SK-N-SH treated with all-trans-retinoic acid at 6 μM for 48 hours (cell line): ENCODE measurements around the gene KCNE2.

ENCODE experiments used
- ATAC-seq: fragments of 200-7000 bp; cut with Tn5 transposase; 3 replicates; pipeline ENCODE4 v1.9.1; 2020; ENCODE audit warnings: mild to moderate bottlenecking, moderate library complexity
- BACH2 ChIP-seq: fragments of 250-450 bp; sonication (Bioruptor Pico); IDR thresholded peaks from 2 replicates; pipeline ENCODE4 v1.9.0; 2021; ENCODE audit warnings: mild to moderate bottlenecking, borderline replicate concordance
- CREB5 ChIP-seq: fragments of 250-450 bp; sonication (Bioruptor Pico); IDR thresholded peaks from 2 replicates; pipeline ENCODE4 v1.5.1; 2020; ENCODE audit warnings: low read depth, mild to moderate bottlenecking, moderate library complexity
- CSDC2 ChIP-seq: fragments of 250-450 bp; sonication (Bioruptor Pico); IDR thresholded peaks from 2 replicates; pipeline ENCODE4 v1.5.0; 2020; ENCODE audit warnings: mild to moderate bottlenecking, moderate library complexity
- CSRNP3 ChIP-seq: fragments of 250-450 bp; sonication (Bioruptor Pico); IDR thresholded peaks from 2 replicates; pipeline ENCODE4 v1.5.1; 2021; ENCODE audit warnings: mild to moderate bottlenecking, moderate library complexity
- ESRRG ChIP-seq: fragments of 250-450 bp; sonication (Bioruptor Pico); IDR thresholded peaks from 2 replicates; pipeline ENCODE4 v1.6.1; 2021; ENCODE audit warnings: mild to moderate bottlenecking
- GLIS3 ChIP-seq: fragments of 250-450 bp; sonication (Bioruptor Pico); IDR thresholded peaks from 2 replicates; pipeline ENCODE4 v1.5.0; 2020; ENCODE audit warnings: mild to moderate bottlenecking, moderate library complexity
- ISL1 ChIP-seq: fragments of 250-450 bp; sonication (Bioruptor Pico); IDR thresholded peaks from 2 replicates; pipeline ENCODE4 v2.1.2; 2022; ENCODE audit warnings: mild to moderate bottlenecking, moderate library complexity
- OSR1 ChIP-seq: fragments of 250-450 bp; sonication (Bioruptor Pico); IDR thresholded peaks from 2 replicates; pipeline ENCODE4 v1.8.0; 2022; ENCODE audit warnings: moderate library complexity, mild to moderate bottlenecking, inconsistent platforms
- PATZ1 ChIP-seq: fragments of 250-450 bp; sonication (Bioruptor Pico); IDR thresholded peaks from 2 replicates; pipeline ENCODE4 v1.8.0; 2020; ENCODE audit warnings: mild to moderate bottlenecking, moderate library complexity, borderline replicate concordance
- POU6F1 ChIP-seq: fragments of 250-450 bp; sonication (Bioruptor Pico); IDR thresholded peaks from 2 replicates; pipeline ENCODE4 v1.8.0; 2021; ENCODE audit warnings: low read depth, mild to moderate bottlenecking, moderate library complexity, borderline replicate concordance
- PPARA ChIP-seq: fragments of 250-450 bp; sonication (Bioruptor Pico); IDR thresholded peaks from 2 replicates; pipeline ENCODE4 v1.5.0; 2020; ENCODE audit warnings: mild to moderate bottlenecking, borderline replicate concordance
- RARB ChIP-seq: fragments of 250-450 bp; sonication (Bioruptor Pico); IDR thresholded peaks from 2 replicates; pipeline ENCODE4 v1.8.0; 2021; ENCODE audit warnings: mild to moderate bottlenecking, moderate library complexity
- SNAI2 ChIP-seq: fragments of 250-450 bp; sonication (Bioruptor Pico); IDR thresholded peaks from 2 replicates; pipeline ENCODE4 v1.5.0; 2020; ENCODE audit warnings: mild to moderate bottlenecking, moderate library complexity
- TCF4 ChIP-seq: fragments of 250-450 bp; sonication (Bioruptor Pico); IDR thresholded peaks from 2 replicates; pipeline ENCODE4 v1.8.0; 2021; ENCODE audit warnings: mild to moderate bottlenecking, moderate library complexity, borderline replicate concordance
- TOX ChIP-seq: fragments of 250-450 bp; sonication (Bioruptor Pico); IDR thresholded peaks from 2 replicates; pipeline ENCODE4 v1.8.0; 2021; ENCODE audit warnings: mild to moderate bottlenecking, moderate library complexity, borderline replicate concordance
- ZC3H10 ChIP-seq: fragments of 250-450 bp; sonication (Bioruptor Pico); IDR thresholded peaks from 2 replicates; pipeline ENCODE4 v1.5.1; 2021; ENCODE audit warnings: mild to moderate bottlenecking, moderate library complexity
- ZFP3 ChIP-seq: fragments of 250-450 bp; sonication (Bioruptor Pico); IDR thresholded peaks from 2 replicates; pipeline ENCODE4 v1.5.0; 2020; ENCODE audit warnings: mild to moderate bottlenecking, moderate library complexity
- ZFP30 ChIP-seq: fragments of 450-650 bp; formaldehyde crosslinking; IDR thresholded peaks from 2 replicates; pipeline ENCODE4 v1.5.0; 2022; ENCODE audit warnings: mild to moderate bottlenecking, moderate library complexity
- ZNF565 ChIP-seq: fragments of 450-650 bp; formaldehyde crosslinking; conservative IDR thresholded peaks from 2 replicates; pipeline ENCODE4 v1.5.0; 2020; ENCODE audit warnings: low read depth, mild to moderate bottlenecking, moderate library complexity
- ZNF70 ChIP-seq: fragments of 450-650 bp; formaldehyde crosslinking; IDR thresholded peaks from 2 replicates; pipeline ENCODE4 v1.5.0; 2020; ENCODE audit warnings: mild to moderate bottlenecking, moderate library complexity
- ZNF8 ChIP-seq: fragments of 450-650 bp; formaldehyde crosslinking; IDR thresholded peaks from 2 replicates; pipeline ENCODE4 v1.5.0; 2020; ENCODE audit warnings: mild to moderate bottlenecking, moderate library complexity

KCNE2 gene

GRCh38 chr21:34362136-34362444, 1.7 kb upstream of the KCNE2 start (continued):
- TF ChIP-seq RARB (CRISPR knock-in tag) (no peak), SNAI2 (CRISPR knock-in tag) (no peak), ZNF565 (CRISPR knock-in tag) (no peak), ZC3H10 (CRISPR knock-in tag) (no peak), TCF4 (no peak), CSRNP3 (CRISPR knock-in tag) (no peak)

- TF ChIP-seq TCF4 (no peak), ZNF70 (CRISPR knock-in tag) (no peak), BACH2 (CRISPR knock-in tag) (no peak), ZFP30 (CRISPR knock-in tag) (no peak), ESRRG (no peak), ISL1 (CRISPR knock-in tag) (no peak), PPARA (no peak), CSDC2 (no peak), RARB (CRISPR knock-in tag) (no peak), PATZ1 (CRISPR knock-in tag) (no peak), POU6F1 (CRISPR knock-in tag) (no peak), ZFP3 (no peak), OSR1 (CRISPR knock-in tag) (no peak)
- ATAC-seq = no peak
Measured at GRCh38 chr21:34362670-34363069, 1.1 kb upstream of the KCNE2 start.

- TF ChIP-seq SNAI2 (CRISPR knock-in tag) (no peak), ISL1 (CRISPR knock-in tag) (no peak), PATZ1 (CRISPR knock-in tag) (no peak), TCF4 (no peak), BACH2 (CRISPR knock-in tag) (no peak), PPARA (no peak), POU6F1 (CRISPR knock-in tag) (no peak), ZNF70 (CRISPR knock-in tag) (no peak), ZNF8 (no peak), TOX (CRISPR knock-in tag) (no peak), GLIS3 (no peak)
- ATAC-seq = no peak
Measured at GRCh38 chr21:34364921-34365320, 1.1 kb downstream of the KCNE2 start.

- no peak for TF ChIP-seq ZNF8
- TF ChIP-seq CSDC2 = no peak
- no peak for TF ChIP-seq ZNF565 (CRISPR knock-in tag)
- TF ChIP-seq ZFP30 (CRISPR knock-in tag) = no peak
- TF ChIP-seq PATZ1 (CRISPR knock-in tag) = no peak
- no peak for TF ChIP-seq SNAI2 (CRISPR knock-in tag)
- no peak for TF ChIP-seq ZFP3
- no peak for TF ChIP-seq ZC3H10 (CRISPR knock-in tag)
- no peak for TF ChIP-seq CREB5 (CRISPR knock-in tag)
- TF ChIP-seq ISL1 (CRISPR knock-in tag) = no peak
- TF ChIP-seq RARB (CRISPR knock-in tag) = no peak
- no peak for TF ChIP-seq TCF4
- no peak for ATAC-seq
Measured at GRCh38 chr21:34365809-34366208, 2.0 kb downstream of the KCNE2 start.
